Neural cell (in vitro differentiated cells): ENCODE results near the gene SLC25A48. TPM values are rescaled to one million over a fixed set of nuclear protein-coding genes. Genes with fewer than 3 reads are reported as not detected.

ENCODE experiments used
- H2AFZ ChIP-seq: fragments of 200-600, 300-800 bp; sonication (generic), shearing (Covaris generic); 2 replicates; pipeline ENCODE4 v1.6.0; 2014; ENCODE audit warnings: low read depth, mild to moderate bottlenecking, antibody characterized with exemption, low read length, moderate library complexity
- H3F3A ChIP-seq: fragments of 200-600 bp; shearing (Covaris generic); 2 replicates; pipeline ENCODE4 v1.6.1; 2016; ENCODE audit warnings: mild to moderate bottlenecking, moderate library complexity, mixed read lengths, antibody characterized with exemption, low read length; ENCODE audit not compliant: insufficient read depth, poor library complexity, severe bottlenecking
- H3K27ac ChIP-seq: fragments of 200-600, 300-800 bp; sonication (generic), shearing (Covaris generic); 2 replicates; pipeline ENCODE4 v1.5.1; 2014; ENCODE audit warnings: mild to moderate bottlenecking, low read length, moderate library complexity
- H3K27me3 ChIP-seq: fragments of 300-800, 200-600 bp; sonication (generic), shearing (Covaris generic); 2 replicates; pipeline ENCODE4 v1.6.0; 2014; ENCODE audit warnings: mild to moderate bottlenecking, low read depth, low read length, moderate library complexity; ENCODE audit not compliant: insufficient read depth
- H3K36me3 ChIP-seq: fragments of 300-800, 200-600 bp; sonication (generic), shearing (Covaris generic); 2 replicates; pipeline ENCODE4 v1.5.1; 2014; ENCODE audit warnings: mild to moderate bottlenecking, antibody characterized with exemption, low read length, moderate library complexity; ENCODE audit not compliant: insufficient read depth
- H3K4me2 ChIP-seq: fragments of 300-800, 200-600 bp; sonication (generic), shearing (Covaris generic); 2 replicates; pipeline ENCODE4 v1.6.0; 2014; ENCODE audit warnings: mild to moderate bottlenecking, low read length
- H3K4me3 ChIP-seq: fragments of 300-800, 200-600 bp; sonication (generic), shearing (Covaris generic); 2 replicates; pipeline ENCODE4 v1.5.1; 2014; ENCODE audit warnings: mild to moderate bottlenecking, low read length, moderate library complexity
- H3K79me2 ChIP-seq: fragments of 200-600 bp; shearing (Covaris generic); replicated peaks from 2 replicates; pipeline ENCODE4 v1.6.0; 2014; ENCODE audit warnings: mild to moderate bottlenecking, low read length, moderate library complexity; ENCODE audit not compliant: insufficient read depth
- H3K9ac ChIP-seq: fragments of 300-800, 200-600 bp; sonication (generic), shearing (Covaris generic); 2 replicates; pipeline ENCODE4 v1.6.1; 2016; ENCODE audit warnings: mild to moderate bottlenecking, low read length, mixed read lengths
- H3K9me2 ChIP-seq: fragments of 200-600 bp; shearing (Covaris generic); 2 replicates; pipeline ENCODE4 v1.6.1; 2016; ENCODE audit warnings: mild to moderate bottlenecking, low read length, mixed read lengths; ENCODE audit not compliant: insufficient read depth
- H3K9me3 ChIP-seq: fragments of 200-600, 300-800 bp; sonication (generic), shearing (Covaris generic); 2 replicates; pipeline ENCODE4 v1.6.1; 2016; ENCODE audit warnings: mild to moderate bottlenecking, mixed run types, low read length, moderate library complexity, mixed read lengths
- H4K20me1 ChIP-seq: fragments of 200-600 bp; shearing (Covaris generic); 2 replicates; pipeline ENCODE4 v1.6.1; 2016; ENCODE audit warnings: mild to moderate bottlenecking, mixed run types; ENCODE audit not compliant: insufficient read depth
- EP300 ChIP-seq: fragments of 450-650 bp; conservative IDR thresholded peaks from 2 replicates; pipeline ENCODE4 v1.6.1; 2014; ENCODE audit warnings: antibody characterized with exemption, mild to moderate bottlenecking, moderate library complexity; ENCODE audit not compliant: poor library complexity, severe bottlenecking
- EZH2 ChIP-seq: fragments of 200-600, 300-800 bp; shearing (Covaris generic), sonication (generic); IDR thresholded peaks from 2 replicates; pipeline ENCODE4 v1.6.1; 2014; ENCODE audit warnings: antibody characterized with exemption, low read length, borderline replicate concordance, mild to moderate bottlenecking; ENCODE audit not compliant: insufficient read depth, poor library complexity, severe bottlenecking
- MXI1 ChIP-seq: fragments of 450-650 bp; conservative IDR thresholded peaks from 2 replicates; pipeline ENCODE4 v1.6.1; 2014; ENCODE audit warnings: antibody characterized with exemption, mild to moderate bottlenecking; ENCODE audit not compliant: poor library complexity, severe bottlenecking
- POLR2AphosphoS5 ChIP-seq: IDR thresholded peaks from 2 replicates; pipeline ENCODE4 v1.6.1; 2012
- RAD21 ChIP-seq: fragments of 450-650 bp; conservative IDR thresholded peaks from 2 replicates; pipeline ENCODE4 v1.6.1; 2014; ENCODE audit warnings: antibody characterized with exemption, mild to moderate bottlenecking, moderate library complexity
- SMC3 ChIP-seq: fragments of 450-650 bp; conservative IDR thresholded peaks from 2 replicates; pipeline ENCODE4 v1.6.1; 2014; ENCODE audit warnings: antibody characterized with exemption, mild to moderate bottlenecking, moderate library complexity; ENCODE audit not compliant: poor library complexity
- TAF1 ChIP-seq: IDR thresholded peaks from 2 replicates; pipeline ENCODE4 v1.6.1; 2012; ENCODE audit warnings: low read depth
- polyA plus RNA-seq: library from polyadenylated mRNA; depleted of rRNA; stranded (reverse); fragments of >200 nt; gene quantifications from 2 replicates; pipeline ENCODE4 v1.2.3, GENCODE V29; 2014
- TF ChIP-seq, protein P1 (sequence below): fragments of 450-650 bp; IDR thresholded peaks from 2 replicates; pipeline ENCODE4 v1.5.1; 2014; ENCODE audit warnings: antibody characterized with exemption, mild to moderate bottlenecking, moderate library complexity; ENCODE audit not compliant: poor library complexity, severe bottlenecking
- TF ChIP-seq, protein P2 (sequence below): IDR thresholded peaks from 2 replicates; pipeline ENCODE4 v1.6.1; 2012; ENCODE audit warnings: borderline replicate concordance

SLC25A48 gene
- polyA plus RNA-seq, 1 donor from 2014 or later, result 1.0 TPM

- H3K27me3 ChIP-seq, result peaks cover 44% of the 10 kb centered on the region
- no peaks in the 10 kb centered on the region for H3K9me3 ChIP-seq
- H3K9me2 ChIP-seq, result no peaks in the 10 kb centered on the region
- no peaks in the 10 kb centered on the region for H4K20me1 ChIP-seq
- TF ChIP-seq SMC3 (no peak), POLR2AphosphoS5 (no peak), EP300 (no peak), RAD21 (no peak), TAF1 (no peak), MXI1 (no peak), EZH2 (no peak)
- TF ChIP-seq, protein P1, sequence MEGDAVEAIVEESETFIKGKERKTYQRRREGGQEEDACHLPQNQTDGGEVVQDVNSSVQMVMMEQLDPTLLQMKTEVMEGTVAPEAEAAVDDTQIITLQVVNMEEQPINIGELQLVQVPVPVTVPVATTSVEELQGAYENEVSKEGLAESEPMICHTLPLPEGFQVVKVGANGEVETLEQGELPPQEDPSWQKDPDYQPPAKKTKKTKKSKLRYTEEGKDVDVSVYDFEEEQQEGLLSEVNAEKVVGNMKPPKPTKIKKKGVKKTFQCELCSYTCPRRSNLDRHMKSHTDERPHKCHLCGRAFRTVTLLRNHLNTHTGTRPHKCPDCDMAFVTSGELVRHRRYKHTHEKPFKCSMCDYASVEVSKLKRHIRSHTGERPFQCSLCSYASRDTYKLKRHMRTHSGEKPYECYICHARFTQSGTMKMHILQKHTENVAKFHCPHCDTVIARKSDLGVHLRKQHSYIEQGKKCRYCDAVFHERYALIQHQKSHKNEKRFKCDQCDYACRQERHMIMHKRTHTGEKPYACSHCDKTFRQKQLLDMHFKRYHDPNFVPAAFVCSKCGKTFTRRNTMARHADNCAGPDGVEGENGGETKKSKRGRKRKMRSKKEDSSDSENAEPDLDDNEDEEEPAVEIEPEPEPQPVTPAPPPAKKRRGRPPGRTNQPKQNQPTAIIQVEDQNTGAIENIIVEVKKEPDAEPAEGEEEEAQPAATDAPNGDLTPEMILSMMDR, result no peak
- TF ChIP-seq, protein P2, sequence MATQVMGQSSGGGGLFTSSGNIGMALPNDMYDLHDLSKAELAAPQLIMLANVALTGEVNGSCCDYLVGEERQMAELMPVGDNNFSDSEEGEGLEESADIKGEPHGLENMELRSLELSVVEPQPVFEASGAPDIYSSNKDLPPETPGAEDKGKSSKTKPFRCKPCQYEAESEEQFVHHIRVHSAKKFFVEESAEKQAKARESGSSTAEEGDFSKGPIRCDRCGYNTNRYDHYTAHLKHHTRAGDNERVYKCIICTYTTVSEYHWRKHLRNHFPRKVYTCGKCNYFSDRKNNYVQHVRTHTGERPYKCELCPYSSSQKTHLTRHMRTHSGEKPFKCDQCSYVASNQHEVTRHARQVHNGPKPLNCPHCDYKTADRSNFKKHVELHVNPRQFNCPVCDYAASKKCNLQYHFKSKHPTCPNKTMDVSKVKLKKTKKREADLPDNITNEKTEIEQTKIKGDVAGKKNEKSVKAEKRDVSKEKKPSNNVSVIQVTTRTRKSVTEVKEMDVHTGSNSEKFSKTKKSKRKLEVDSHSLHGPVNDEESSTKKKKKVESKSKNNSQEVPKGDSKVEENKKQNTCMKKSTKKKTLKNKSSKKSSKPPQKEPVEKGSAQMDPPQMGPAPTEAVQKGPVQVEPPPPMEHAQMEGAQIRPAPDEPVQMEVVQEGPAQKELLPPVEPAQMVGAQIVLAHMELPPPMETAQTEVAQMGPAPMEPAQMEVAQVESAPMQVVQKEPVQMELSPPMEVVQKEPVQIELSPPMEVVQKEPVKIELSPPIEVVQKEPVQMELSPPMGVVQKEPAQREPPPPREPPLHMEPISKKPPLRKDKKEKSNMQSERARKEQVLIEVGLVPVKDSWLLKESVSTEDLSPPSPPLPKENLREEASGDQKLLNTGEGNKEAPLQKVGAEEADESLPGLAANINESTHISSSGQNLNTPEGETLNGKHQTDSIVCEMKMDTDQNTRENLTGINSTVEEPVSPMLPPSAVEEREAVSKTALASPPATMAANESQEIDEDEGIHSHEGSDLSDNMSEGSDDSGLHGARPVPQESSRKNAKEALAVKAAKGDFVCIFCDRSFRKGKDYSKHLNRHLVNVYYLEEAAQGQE, result no peak
- no peak overlapping the region for H3K4me2 ChIP-seq
- no peaks in the 10 kb centered on the region for H3K36me3 ChIP-seq
- no peaks in the 10 kb centered on the region for H3F3A ChIP-seq
- no peaks in the 10 kb centered on the region for H3K79me2 ChIP-seq
- no peak overlapping the region for H3K9ac ChIP-seq
- no peak overlapping the region for H3K4me3 ChIP-seq
- no peak overlapping the region for H3K27ac ChIP-seq
- H2AFZ ChIP-seq, result no peak overlapping the region
These were observed 3.0 kb upstream of the SLC25A48 start for GRCh38 chr5:135831439-135831838.

DNA sequence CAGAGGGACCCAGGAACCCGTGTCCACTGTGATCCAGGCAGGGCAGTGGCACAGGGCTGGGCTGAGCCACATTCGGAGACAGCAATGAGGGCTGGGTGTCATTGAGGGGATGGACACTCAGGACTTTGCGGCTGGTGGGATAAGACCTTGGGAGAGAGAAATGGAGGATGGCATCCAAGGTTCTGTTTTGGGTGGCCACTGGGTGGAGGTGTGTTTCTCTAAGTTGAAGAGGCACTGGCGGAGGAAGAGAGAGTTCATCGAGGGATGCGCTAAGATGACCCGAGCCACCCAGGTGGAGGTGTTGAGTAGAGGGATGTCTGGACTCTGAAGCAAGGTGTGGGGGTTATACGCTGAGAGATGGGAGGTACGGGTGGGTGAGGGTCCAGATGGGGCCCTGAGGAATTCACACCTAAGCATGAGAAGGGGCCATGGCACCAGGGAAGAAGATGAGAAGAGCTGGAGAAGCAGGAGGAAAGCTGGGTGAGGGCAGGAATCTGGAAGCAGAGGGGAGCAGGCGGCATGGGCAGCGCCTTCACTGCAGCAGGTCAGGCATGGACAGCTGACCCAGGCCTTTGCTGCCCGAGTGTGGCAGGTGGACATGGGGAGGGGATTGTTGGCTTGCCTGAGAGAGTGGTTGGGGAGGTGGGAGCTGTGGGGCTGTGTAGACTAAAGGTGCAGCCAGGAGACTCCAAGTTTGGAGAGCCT is 2.5 kb upstream of the SLC25A48 start:
- Histone ChIP-seq H3K9ac (no peak overlapping the region), H3K36me3 (no peaks in the 10 kb centered on the region), H3K27ac (no peak overlapping the region), H3K79me2 (no peaks in the 10 kb centered on the region), H3K9me3 (no peaks in the 10 kb centered on the region), H3K4me2 (no peak overlapping the region), H3K27me3 (peaks cover 49% of the 10 kb centered on the region), H4K20me1 (no peaks in the 10 kb centered on the region), H2AFZ (no peak overlapping the region), H3K9me2 (no peaks in the 10 kb centered on the region), H3K4me3 (no peak overlapping the region), H3F3A (no peaks in the 10 kb centered on the region)
- TF ChIP-seq SMC3, result no peak
